HG02623 (cell line): Measurements from ENCODE around the gene KIF26B.

Experiments
- ATAC-seq: cut with Tn5 transposase; IDR thresholded peaks from one replicate; pipeline ENCODE4 v1.9.1; 2021; ENCODE audit warnings: moderate library complexity; ENCODE audit not compliant: unreplicated experiment

The KIF26B gene

GRCh38 chr1:245270972-245271371 is 116.2 kb downstream of the KIF26B start:
- no peak for ATAC-seq

- no peak for ATAC-seq
Measured at GRCh38 chr1:245272676-245273075, 117.9 kb downstream of the KIF26B start.

GRCh38 chr1:245276445-245276844 is 121.7 kb downstream of the KIF26B start:
- ATAC-seq = no peak

GRCh38 chr1:245277276-245277675 is 122.5 kb downstream of the KIF26B start:
- no peak for ATAC-seq

GRCh38 chr1:245278846-245279245 is 124.1 kb downstream of the KIF26B start:
- no peak for ATAC-seq

- no peak for ATAC-seq
Measured at GRCh38 chr1:245279346-245279745, 124.6 kb downstream of the KIF26B start.

GRCh38 chr1:245283001-245283400 is 128.2 kb downstream of the KIF26B start:
- ATAC-seq = no peak

GRCh38 chr1:245285168-245285567 is 130.4 kb downstream of the KIF26B start:
- no peak for ATAC-seq

- no peak for ATAC-seq
Measured at GRCh38 chr1:245288796-245289195, 134.0 kb downstream of the KIF26B start.

- no peak for ATAC-seq
Measured at GRCh38 chr1:245290836-245291235, 136.1 kb downstream of the KIF26B start.

GRCh38 chr1:245291351-245291750 is 136.6 kb downstream of the KIF26B start:
- no peak for ATAC-seq

- no peak for ATAC-seq
Measured at GRCh38 chr1:245292141-245292540, 137.4 kb downstream of the KIF26B start.

GRCh38 chr1:245292553-245292952 is 137.8 kb downstream of the KIF26B start:
- ATAC-seq = no peak

- no peak for ATAC-seq
Measured at GRCh38 chr1:245294020-245294419, 139.2 kb downstream of the KIF26B start.

- no peak for ATAC-seq
Measured at GRCh38 chr1:245298781-245299180, 144.0 kb downstream of the KIF26B start.

GRCh38 chr1:245301162-245301580 is 146.4 kb downstream of the KIF26B start:
- no peak for ATAC-seq

GRCh38 chr1:245301921-245302320 is 147.1 kb downstream of the KIF26B start:
- no peak for ATAC-seq

GRCh38 chr1:245304698-245305097 is 149.9 kb downstream of the KIF26B start:
- ATAC-seq = no peak

GRCh38 chr1:245306020-245306419 is 151.2 kb downstream of the KIF26B start:
- ATAC-seq = no peak

- ATAC-seq = no peak
Measured at GRCh38 chr1:245306628-245307410, 152.0 kb downstream of the KIF26B start.

- ATAC-seq = peak; percentile 57
Measured at GRCh38 chr1:245310571-245311531, 156.1 kb downstream of the KIF26B start.
